Gastroesophageal sphincter (tissue), 3 donors: ENCODE results near the gene NETO1.

Experiments used
- EP300 ChIP-seq: sonication (generic); formaldehyde crosslinking; IDR thresholded peaks from one replicate; pipeline ENCODE4 v1.6.1; 2017; ENCODE audit warnings: antibody characterized with exemption, mild to moderate bottlenecking
- POLR2A ChIP-seq, 2 donors: fragments of 450-650 bp; IDR thresholded peaks; one replicate each; pipeline ENCODE4 v1.6.1; 2017; ENCODE audit warnings: antibody characterized with exemption in 2 of 2, mild to moderate bottlenecking in 2 of 2, moderate library complexity in 1 of 2
- TF ChIP-seq, protein P1 (sequence below), 4 experiments: fragments of 200-600 bp in 2 of 4; fragments of 450-650 bp in 2 of 4; sonication (generic) in 1 of 4; IDR thresholded peaks; one replicate each; pipeline ENCODE4 v1.5.1; 2017 to 2019; ENCODE audit warnings: antibody characterized with exemption in 4 of 4, mild to moderate bottlenecking in 2 of 4, moderate library complexity in 2 of 4

DNA sequence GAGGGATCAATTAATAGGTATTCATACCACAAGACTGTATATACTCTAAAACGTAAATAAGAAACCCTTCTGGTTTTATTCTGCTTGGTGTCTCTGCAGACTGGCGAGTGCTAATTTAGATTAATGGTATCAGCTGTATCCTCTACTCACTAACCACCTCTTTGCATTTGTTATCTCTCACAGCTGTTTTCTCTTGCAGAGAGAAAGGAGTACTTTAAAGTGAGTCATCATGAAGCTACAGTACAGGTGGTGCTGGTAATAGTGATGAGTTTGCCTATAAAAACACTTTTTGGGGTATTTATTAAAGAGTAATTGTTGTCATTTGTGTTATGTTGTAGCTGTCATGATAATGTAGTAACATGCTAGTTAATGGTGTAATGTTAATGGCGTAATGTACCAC is 147.7 kb downstream of the NETO1 start:
- TF ChIP-seq, protein P1, sequence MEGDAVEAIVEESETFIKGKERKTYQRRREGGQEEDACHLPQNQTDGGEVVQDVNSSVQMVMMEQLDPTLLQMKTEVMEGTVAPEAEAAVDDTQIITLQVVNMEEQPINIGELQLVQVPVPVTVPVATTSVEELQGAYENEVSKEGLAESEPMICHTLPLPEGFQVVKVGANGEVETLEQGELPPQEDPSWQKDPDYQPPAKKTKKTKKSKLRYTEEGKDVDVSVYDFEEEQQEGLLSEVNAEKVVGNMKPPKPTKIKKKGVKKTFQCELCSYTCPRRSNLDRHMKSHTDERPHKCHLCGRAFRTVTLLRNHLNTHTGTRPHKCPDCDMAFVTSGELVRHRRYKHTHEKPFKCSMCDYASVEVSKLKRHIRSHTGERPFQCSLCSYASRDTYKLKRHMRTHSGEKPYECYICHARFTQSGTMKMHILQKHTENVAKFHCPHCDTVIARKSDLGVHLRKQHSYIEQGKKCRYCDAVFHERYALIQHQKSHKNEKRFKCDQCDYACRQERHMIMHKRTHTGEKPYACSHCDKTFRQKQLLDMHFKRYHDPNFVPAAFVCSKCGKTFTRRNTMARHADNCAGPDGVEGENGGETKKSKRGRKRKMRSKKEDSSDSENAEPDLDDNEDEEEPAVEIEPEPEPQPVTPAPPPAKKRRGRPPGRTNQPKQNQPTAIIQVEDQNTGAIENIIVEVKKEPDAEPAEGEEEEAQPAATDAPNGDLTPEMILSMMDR (IDR thresholded peaks at IDR 0.05): no peak
- TF ChIP-seq POLR2A (IDR thresholded peaks at IDR 0.05) (no peak), EP300 (no peak)
